Measurements from ENCODE around the gene PLEK.

PLEK gene

GRCh38 chr2:68420254-68420910, 55.3 kb downstream of the PLEK start:
- DNase-seq (ENCODE audit: low read depth): no peak
- TF ChIP-seq CTCF (IDR thresholded peaks at IDR 0.05; ENCODE audit: insufficient read depth, low read depth, low read length, missing control alignments): no peak
- no peak overlapping the region for H3K4me3 ChIP-seq (ENCODE audit: low read length)

DNA sequence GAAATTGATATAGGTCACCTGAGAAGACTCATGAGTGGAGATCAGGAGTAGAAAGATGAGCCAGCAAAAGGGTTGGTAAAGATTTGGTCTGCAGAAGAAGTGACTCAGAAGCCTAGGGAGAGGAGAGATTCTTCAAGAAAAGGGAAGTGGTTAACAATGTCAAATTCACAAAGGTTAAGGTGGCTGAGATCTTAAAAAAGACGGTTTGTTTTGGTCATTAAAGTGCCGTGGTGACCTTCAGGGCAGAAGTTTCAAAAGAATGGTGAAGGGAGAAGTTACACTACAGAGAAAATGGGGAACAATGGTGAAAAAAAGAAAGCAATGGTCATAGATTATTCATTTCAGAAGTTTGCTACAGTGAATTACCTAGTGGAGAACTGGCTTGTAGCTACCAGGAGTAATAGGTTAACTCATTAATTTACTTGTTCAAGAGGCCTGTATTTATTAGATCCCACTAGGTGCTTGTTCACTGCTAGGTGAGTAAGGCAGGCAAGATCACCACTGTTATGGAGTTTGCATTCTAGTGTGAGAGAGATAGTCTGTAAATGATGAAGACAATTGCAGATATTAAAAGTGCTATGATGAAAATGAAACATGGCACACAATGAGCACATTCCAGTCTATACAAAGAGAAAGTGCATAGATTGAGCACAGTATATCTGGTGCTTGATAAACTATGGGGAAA, 59.0 kb downstream of the PLEK start:
- DNase-seq (ENCODE audit: low read depth): no peak
- no peak overlapping the region for H3K4me3 ChIP-seq (ENCODE audit: low read length)
- TF ChIP-seq CTCF (IDR thresholded peaks at IDR 0.05; ENCODE audit: insufficient read depth, low read depth, low read length, missing control alignments): no peak

DNA sequence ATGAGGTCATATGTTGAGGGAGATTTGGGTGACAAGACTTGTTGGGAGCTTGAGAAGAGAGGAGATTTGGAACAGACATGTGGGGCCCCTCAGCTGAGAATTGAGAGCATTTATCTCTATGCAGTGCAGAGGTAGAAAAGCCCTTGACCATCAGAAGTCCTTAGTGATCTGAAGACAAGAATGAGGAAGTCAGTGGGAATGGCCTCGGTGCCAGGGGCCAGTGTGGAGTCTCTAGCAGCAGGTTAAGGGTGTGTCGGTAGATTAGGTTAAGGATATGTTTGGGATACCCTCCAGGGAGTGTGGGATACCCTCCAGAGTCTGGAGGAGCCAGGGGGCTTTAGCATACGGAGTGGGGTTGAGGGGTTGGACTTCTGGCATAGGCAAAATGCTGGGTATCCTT, 60.4 kb downstream of the PLEK start:
- no peak for DNase-seq (ENCODE audit: low read depth)
- H3K4me3 ChIP-seq (ENCODE audit: low read length): no peak overlapping the region
- TF ChIP-seq CTCF (IDR thresholded peaks at IDR 0.05; ENCODE audit: insufficient read depth, low read depth, low read length, missing control alignments): no peak

DNA sequence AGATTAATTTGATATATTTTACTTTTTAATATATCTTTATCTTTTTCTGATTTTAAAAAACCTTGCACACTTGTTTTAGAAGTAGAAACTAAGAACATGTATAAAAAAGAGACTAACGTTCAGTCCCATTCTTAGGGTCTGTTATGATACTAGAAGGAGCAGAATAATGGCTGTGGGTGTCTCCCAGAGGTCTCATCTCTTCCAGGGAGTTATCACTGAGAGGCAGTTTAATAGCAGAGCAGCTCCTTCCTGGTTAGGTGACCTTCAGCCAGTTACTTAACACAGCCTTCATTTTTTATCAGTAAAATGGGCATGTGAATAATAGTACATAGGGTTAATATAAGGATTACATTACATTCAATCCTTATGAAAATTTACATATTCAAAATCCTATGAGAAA, 61.4 kb downstream of the PLEK start:
- no peak for DNase-seq (ENCODE audit: low read depth)
- TF ChIP-seq CTCF (IDR thresholded peaks at IDR 0.05; ENCODE audit: insufficient read depth, low read depth, low read length, missing control alignments): no peak
- no peak overlapping the region for H3K4me3 ChIP-seq (ENCODE audit: low read length)

DNA sequence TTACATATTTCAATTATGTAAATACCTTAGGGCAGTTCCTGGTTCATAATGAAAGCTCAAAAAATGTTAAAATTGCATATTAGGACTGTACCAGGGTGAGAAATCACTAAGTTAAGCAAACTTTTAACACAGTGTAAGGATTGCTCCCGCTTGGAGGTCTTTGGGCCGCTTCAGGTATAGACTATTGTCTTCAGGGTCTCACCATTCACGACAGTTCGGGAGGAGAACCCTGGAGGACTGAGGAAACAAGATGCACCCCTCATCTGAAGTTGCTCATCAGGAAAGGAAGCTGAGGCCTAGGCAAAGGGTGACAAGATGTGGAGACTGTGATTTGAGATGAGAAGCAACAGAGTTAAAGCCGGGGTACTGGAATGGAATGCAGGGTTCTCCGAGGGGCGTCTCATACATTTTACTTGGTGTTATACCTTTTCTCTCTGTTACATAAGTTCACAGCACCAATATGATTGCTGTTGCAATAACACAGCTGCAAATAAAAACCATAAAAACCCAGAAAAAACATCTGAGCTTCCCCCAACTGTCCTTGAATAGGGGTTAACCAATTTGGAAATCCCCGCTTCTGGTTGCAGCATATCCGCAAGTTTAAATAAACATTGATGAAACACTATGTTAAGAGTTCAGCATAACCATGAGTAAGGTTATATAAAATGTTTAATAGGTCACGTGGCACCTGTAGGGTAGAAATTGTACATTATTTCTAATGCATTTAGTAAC, 61.9 kb downstream of the PLEK start:
- no peak for TF ChIP-seq CTCF (IDR thresholded peaks at IDR 0.05; ENCODE audit: insufficient read depth, low read depth, low read length, missing control alignments)
- DNase-seq (ENCODE audit: low read depth): peak; percentile 49
- H3K4me3 ChIP-seq (ENCODE audit: low read length): no peak overlapping the region

GRCh38 chr2:68428126-68428525, 63.0 kb downstream of the PLEK start:
- no peak for TF ChIP-seq CTCF (IDR thresholded peaks at IDR 0.05; ENCODE audit: insufficient read depth, low read depth, low read length, missing control alignments)
- no peak overlapping the region for H3K4me3 ChIP-seq (ENCODE audit: low read length)
- DNase-seq (ENCODE audit: low read depth): no peak

Data from epithelial cell of esophagus (primary cell).